Prostate gland (tissue), 2 donors: Measurements from ENCODE around the gene MAPKAP1. TPM values are rescaled to one million over a fixed set of nuclear protein-coding genes. Genes with fewer than 3 reads are reported as not detected.
"Not testable (repeated sequence)": the region's sequence is repeated elsewhere in the genome, so short reads cannot be mapped to it uniquely, and the experiment has no call there.

Source experiments
- DNase-seq: peaks from one replicate; pipeline ENCODE4 v3.0.0-alpha.2; 2019; ENCODE audit warnings: low spot score
- H3K27ac ChIP-seq, 2 donors: fragments of 200-600 bp; sonication (generic); 2 replicates each; pipeline ENCODE4 v1.5.1; 2017 to 2019
- H3K27me3 ChIP-seq: fragments of 200-600 bp; sonication (generic); replicated peaks from 2 replicates; pipeline ENCODE4 v1.5.1; 2019; ENCODE audit not compliant: insufficient read depth
- H3K36me3 ChIP-seq, 2 donors: fragments of 200-600 bp; sonication (generic); 1 replicate in 1 of 2; 2 replicates in 1 of 2; pipeline versions ENCODE4 v1.5.1 to v1.8.1; 2017 to 2019
- H3K4me1 ChIP-seq: fragments of 200-600 bp; sonication (generic); replicated peaks from 2 replicates; pipeline ENCODE4 v1.5.1; 2019
- H3K4me3 ChIP-seq, 2 donors: fragments of 200-600 bp; sonication (generic); 2 replicates each; pipeline ENCODE4 v1.5.1; 2017 to 2019
- H3K9me3 ChIP-seq: fragments of 200-600 bp; sonication (generic); 2 replicates; pipeline ENCODE4 v1.5.1; 2017
- CTCF ChIP-seq, 4 experiments: fragments of 200-600 bp in 2 of 4; fragments of 450-650 bp in 2 of 4; sonication (generic) in 2 of 4; IDR thresholded peaks; 1 replicate in 3 of 4; 2 replicates in 1 of 4; pipeline ENCODE4 v1.5.1; 2016 to 2019; ENCODE audit warnings: antibody characterized with exemption in 4 of 4, mild to moderate bottlenecking in 2 of 4, moderate library complexity in 2 of 4
- POLR2A ChIP-seq: fragments of 450-650 bp; IDR thresholded peaks from one replicate; pipeline ENCODE4 v1.6.1; 2016; ENCODE audit warnings: antibody characterized with exemption, mild to moderate bottlenecking
- POLR2AphosphoS5 ChIP-seq: sonication (generic); formaldehyde crosslinking; IDR thresholded peaks from one replicate; pipeline ENCODE4 v1.6.1; 2017; ENCODE audit warnings: antibody characterized with exemption
- WGBS: methylation state at CpG from one replicate; pipeline ENCODE4 v1.1.5; 2018; 5-methylcytosine and 5-hydroxymethylcytosine counted together
- intact Hi-C: fragments of 100-400 bp; cut with DNase I; formaldehyde crosslinking; loops from one replicate; pipeline ENCODE4 v1.14.2; 2022
- total RNA-seq, 2 donors: library from RNA; depleted of rRNA; stranded (reverse); fragments of >200 nt; gene quantifications; one replicate each; pipeline ENCODE4 v1.1.0, GENCODE V29; 2016

MAPKAP1 gene
- total RNA-seq, 2 donors from 2014 or later: 62.4 to 91.2 TPM

- DNase-seq: no peak
- no peaks in the 10 kb centered on the region for H3K36me3 ChIP-seq
- no peaks in the 10 kb centered on the region for H3K27me3 ChIP-seq
- no peak overlapping the region for H3K4me3 ChIP-seq
- TF ChIP-seq POLR2AphosphoS5 (no peak), CTCF (IDR thresholded peaks at IDR 0.05) (no peak), POLR2A (no peak)
- intact Hi-C loops: loop anchor here (10.0 kb wide), 1 partner anchor 656 kb away; no protein-coding TSS in a partner anchor
- 90% methylated on average over 12 of the region's 12 CpGs for WGBS
- no peak overlapping the region for H3K27ac ChIP-seq
- H3K9me3 ChIP-seq: no peaks in the 10 kb centered on the region
- no peaks in the 10 kb centered on the region for H3K4me1 ChIP-seq
These were observed 127.7 kb downstream of the MAPKAP1 start for GRCh38 chr9:125579030-125579932.

GRCh38 chr9:125574126-125574877 lies 132.7 kb downstream of the MAPKAP1 start:
- intact Hi-C loops: loop anchor here (10.0 kb wide), 1 partner anchor 660 kb away; no protein-coding TSS in a partner anchor
- TF ChIP-seq POLR2AphosphoS5 (no peak), CTCF (IDR thresholded peaks at IDR 0.05) (no peak), POLR2A (no peak)

GRCh38 chr9:125572461-125572860 lies 134.5 kb downstream of the MAPKAP1 start:
- not testable (repeated sequence) for H3K27me3 ChIP-seq, DNase-seq, H3K9me3 ChIP-seq, H3K36me3 ChIP-seq, H3K4me3 ChIP-seq, H3K27ac ChIP-seq, H3K4me1 ChIP-seq
- whole genome bisulfite sequencing: 94% methylated on average over 1 of the region's 1 CpG
- intact Hi-C loops: loop anchor here (10.0 kb wide), 1 partner anchor 662 kb away; no protein-coding TSS in a partner anchor

More at GRCh38 chr9:125574126-125574877, 132.7 kb downstream of the MAPKAP1 start:
- Histone ChIP-seq H3K9me3 (no peaks in the 10 kb centered on the region), H3K27me3 (no peaks in the 10 kb centered on the region), H3K27ac (no peak overlapping the region), H3K36me3 (no peaks in the 10 kb centered on the region), H3K4me1 (no peaks in the 10 kb centered on the region), H3K4me3 (no peak overlapping the region)
- 96% methylated on average over 2 of the region's 2 CpGs for WGBS
- no peak for DNase-seq

- not testable (repeated sequence) for H3K4me3 ChIP-seq, H3K4me1 ChIP-seq, H3K27me3 ChIP-seq, H3K36me3 ChIP-seq, H3K27ac ChIP-seq, H3K9me3 ChIP-seq, DNase-seq
- over 99% methylated on average over 3 of the region's 3 CpGs for WGBS
- intact Hi-C loops: loop anchor here (10.0 kb wide), 1 partner anchor 663 kb away; no protein-coding TSS in a partner anchor
These were observed 135.2 kb downstream of the MAPKAP1 start for GRCh38 chr9:125571824-125572223.

GRCh38 chr9:125570246-125570645 lies 136.8 kb downstream of the MAPKAP1 start:
- no peaks in the 10 kb centered on the region for H3K9me3 ChIP-seq
- WGBS: 88% methylated on average over 2 of the region's 2 CpGs

More at GRCh38 chr9:125570246-125570645, 136.8 kb downstream of the MAPKAP1 start:
- DNase-seq: no peak
- no peaks in the 10 kb centered on the region for H3K4me1 ChIP-seq
- intact Hi-C loops: loop anchor here (10.0 kb wide), 1 partner anchor 665 kb away; no protein-coding TSS in a partner anchor
- no peak overlapping the region for H3K4me3 ChIP-seq
- H3K27me3 ChIP-seq: no peaks in the 10 kb centered on the region
- H3K27ac ChIP-seq: no peak overlapping the region
- H3K36me3 ChIP-seq: no peaks in the 10 kb centered on the region
- no peak for TF ChIP-seq CTCF (IDR thresholded peaks at IDR 0.05)
- TF ChIP-seq POLR2A: no peak
